Mesothelial cell of epicardium (in vitro differentiated cells): Measurements from ENCODE around the gene MACROD2. TPM values are rescaled to one million over a fixed set of nuclear protein-coding genes. Genes with fewer than 3 reads are reported as not detected.
"Not testable (repeated sequence)": the region's sequence is repeated elsewhere in the genome, so short reads cannot be mapped to it uniquely, and the experiment has no call there.

Experiments used
- DNase-seq, 2 experiments: peaks; one replicate each; pipeline ENCODE4 v3.0.0; 2021; ENCODE audit warnings: low spot score in 2 of 2; ENCODE audit not compliant: unreplicated experiment in 2 of 2
- H3K27ac Mint-ChIP-seq: 2 replicates; pipeline ENCODE4 v1.8.0; 2021; ENCODE audit warnings: mixed read lengths
- H3K27me3 Mint-ChIP-seq: 2 replicates; pipeline ENCODE4 v1.8.0; 2021; ENCODE audit warnings: low read depth, mixed read lengths
- H3K36me3 Mint-ChIP-seq: 2 replicates; pipeline ENCODE4 v1.8.0; 2021; ENCODE audit warnings: mixed read lengths
- H3K4me1 Mint-ChIP-seq: 2 replicates; pipeline ENCODE4 v1.8.0; 2021; ENCODE audit warnings: mixed read lengths
- H3K4me3 Mint-ChIP-seq: 2 replicates; pipeline ENCODE4 v1.8.0; 2021; ENCODE audit warnings: mild to moderate bottlenecking, moderate library complexity, mixed read lengths
- H3K9me3 Mint-ChIP-seq: 2 replicates; pipeline ENCODE4 v1.8.0; 2021; ENCODE audit warnings: mixed read lengths
- CTCF ChIP-seq: fragments of 200-600 bp; sonication (generic); IDR thresholded peaks from one replicate; pipeline ENCODE4 v1.5.0; 2021; ENCODE audit warnings: antibody characterized with exemption; ENCODE audit not compliant: unreplicated experiment
- total RNA-seq: library from RNA; stranded (reverse); gene quantifications from 3 replicates; pipeline ENCODE4 v1.2.1, GENCODE V29; 2021

The MACROD2 gene
- total RNA-seq, 1 donor from 2014 or later: 10.0 TPM

DNA sequence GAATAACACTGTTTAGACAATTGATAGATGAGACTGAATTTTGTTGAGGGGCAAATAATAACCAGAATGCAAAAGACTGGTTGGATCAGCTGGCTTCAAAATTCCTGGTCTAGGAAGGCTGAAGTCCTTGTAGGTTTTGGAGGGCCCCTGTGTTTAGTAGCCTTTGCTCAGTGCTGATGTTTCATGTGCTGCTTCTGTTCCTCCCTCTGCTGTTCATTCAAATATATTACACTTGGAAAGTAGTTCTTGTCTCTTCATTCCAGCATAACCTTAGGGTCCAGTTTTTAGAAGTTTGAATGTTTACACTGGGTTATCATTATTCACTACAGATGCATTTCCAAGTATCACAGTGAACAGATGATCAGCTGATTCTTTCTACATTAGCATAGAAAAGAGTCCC lies 269.6 kb downstream of the MACROD2 start:
- Mint-ChIP-seq H3K36me3 (peaks cover 2% of the 10 kb centered on the region), H3K4me3 (no peak overlapping the region), H3K9me3 (peaks cover 10% of the 10 kb centered on the region), H3K27ac (no peak overlapping the region), H3K4me1 (peaks cover 3% of the 10 kb centered on the region), H3K27me3 (no peaks in the 10 kb centered on the region)
- TF ChIP-seq CTCF: no peak
- DNase-seq: no peak

GRCh38 chr20:14266246-14266645 lies 270.9 kb downstream of the MACROD2 start:
- TF ChIP-seq CTCF: no peak
- Mint-ChIP-seq H3K27ac (no peak overlapping the region), H3K4me3 (no peak overlapping the region), H3K36me3 (peaks cover 5% of the 10 kb centered on the region), H3K4me1 (no peaks in the 10 kb centered on the region), H3K27me3 (no peaks in the 10 kb centered on the region), H3K9me3 (peaks cover 10% of the 10 kb centered on the region)
- no peak for DNase-seq

GRCh38 chr20:14270751-14271150 lies 275.4 kb downstream of the MACROD2 start:
- not testable (repeated sequence) for DNase-seq, H3K27me3 Mint-ChIP-seq, H3K4me3 Mint-ChIP-seq, H3K27ac Mint-ChIP-seq, H3K9me3 Mint-ChIP-seq, H3K4me1 Mint-ChIP-seq, H3K36me3 Mint-ChIP-seq

GRCh38 chr20:14282140-14282539 lies 286.8 kb downstream of the MACROD2 start:
- H3K4me3 Mint-ChIP-seq: no peak overlapping the region
- no peaks in the 10 kb centered on the region for H3K9me3 Mint-ChIP-seq
- no peak overlapping the region for H3K27ac Mint-ChIP-seq
- H3K4me1 Mint-ChIP-seq: peaks cover 6% of the 10 kb centered on the region
- H3K27me3 Mint-ChIP-seq: no peaks in the 10 kb centered on the region
- no peak for TF ChIP-seq CTCF
- no peaks in the 10 kb centered on the region for H3K36me3 Mint-ChIP-seq
- no peak for DNase-seq

DNA sequence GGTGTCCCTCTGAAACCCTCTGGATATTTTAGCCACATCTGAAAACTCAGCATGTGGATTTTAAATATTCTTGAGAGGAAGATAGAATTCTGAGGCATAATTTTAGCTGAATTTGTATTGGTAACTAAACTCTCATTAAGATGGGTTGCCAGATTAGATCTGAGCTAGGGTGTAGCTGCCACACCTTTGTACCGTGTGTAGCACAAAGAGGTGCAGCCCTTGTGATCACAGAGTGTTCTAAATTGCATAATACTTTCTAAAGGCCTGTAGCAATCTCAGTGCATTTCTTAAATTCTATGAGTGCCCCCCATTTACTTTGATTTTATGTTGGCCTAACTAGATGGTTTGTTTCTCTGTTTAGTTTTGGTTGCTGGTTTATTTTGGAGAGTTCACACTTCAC lies 289.1 kb downstream of the MACROD2 start:
- Mint-ChIP-seq H3K36me3 (no peaks in the 10 kb centered on the region), H3K4me1 (no peaks in the 10 kb centered on the region), H3K9me3 (no peaks in the 10 kb centered on the region), H3K4me3 (no peak overlapping the region), H3K27ac (no peak overlapping the region), H3K27me3 (peaks cover 2% of the 10 kb centered on the region)
- no peak for DNase-seq
- no peak for TF ChIP-seq CTCF

DNA sequence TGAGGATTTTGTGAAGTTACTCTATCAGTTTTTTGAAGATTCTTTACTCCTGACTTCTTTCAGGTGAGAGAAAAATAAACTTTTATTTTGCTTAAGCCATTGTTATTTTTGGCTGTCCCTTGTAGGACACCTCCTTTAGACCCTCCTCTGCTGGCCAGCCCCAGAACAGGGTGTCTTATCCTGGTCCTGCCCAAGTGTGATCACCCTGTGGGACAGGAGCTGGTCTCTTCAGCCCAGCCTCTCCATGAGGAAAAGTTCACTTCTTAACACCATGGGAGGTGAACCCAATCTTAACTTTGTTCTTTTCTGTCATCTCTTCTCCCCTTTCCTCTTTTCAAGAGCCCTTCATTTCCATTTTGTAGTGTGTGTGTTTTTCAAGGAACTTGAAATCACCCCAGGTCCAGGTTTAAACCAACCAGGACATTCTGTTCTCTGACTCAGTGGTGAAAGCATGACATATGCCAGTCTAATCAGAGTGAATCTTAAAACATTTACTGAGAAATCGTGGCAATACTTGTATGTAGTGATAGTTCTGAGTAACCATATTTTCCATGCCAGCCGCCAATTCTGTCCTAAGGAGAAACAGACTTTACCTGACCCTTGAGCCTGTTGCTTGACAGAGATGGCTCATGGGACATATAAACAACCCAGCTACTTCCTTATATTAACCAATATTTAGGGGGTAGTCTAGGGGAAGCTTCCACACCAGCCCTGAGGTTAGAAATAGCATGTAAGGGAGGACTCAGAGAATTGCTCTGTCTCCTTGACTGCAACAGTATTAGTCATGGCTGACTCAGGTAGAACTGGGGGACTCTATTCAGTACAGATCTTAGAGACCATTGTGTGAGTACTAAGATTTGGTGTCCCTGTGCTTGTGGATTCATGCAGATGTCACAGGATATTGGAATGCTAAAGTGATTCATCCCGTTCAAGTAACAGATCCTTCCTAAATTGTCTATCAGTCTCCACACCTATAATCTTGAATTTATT lies 293.3 kb downstream of the MACROD2 start:
- no peak overlapping the region for H3K27ac Mint-ChIP-seq
- H3K4me3 Mint-ChIP-seq: no peak overlapping the region
- no peak for TF ChIP-seq CTCF
- no peak for DNase-seq
- H3K27me3 Mint-ChIP-seq: peaks cover 2% of the 10 kb centered on the region
- no peaks in the 10 kb centered on the region for H3K4me1 Mint-ChIP-seq
- H3K36me3 Mint-ChIP-seq: no peaks in the 10 kb centered on the region
- no peaks in the 10 kb centered on the region for H3K9me3 Mint-ChIP-seq
